Central memory CD4-positive, alpha-beta T cell (primary cell): ENCODE measurements around the gene HLCS.

Experiments
- DNase-seq: peaks from one replicate; pipeline ENCODE4 v3.0.0; 2022

HLCS gene

GRCh38 chr21:36766511-36766910, 200.0 kb downstream of the HLCS start:
- no peak for DNase-seq

- DNase-seq: no peak
Measured at GRCh38 chr21:36765229-36765628, 201.2 kb downstream of the HLCS start.

GRCh38 chr21:36763305-36763704, 203.2 kb downstream of the HLCS start:
- no peak for DNase-seq

- no peak for DNase-seq
Measured at GRCh38 chr21:36762642-36763041, 203.8 kb downstream of the HLCS start.

DNA sequence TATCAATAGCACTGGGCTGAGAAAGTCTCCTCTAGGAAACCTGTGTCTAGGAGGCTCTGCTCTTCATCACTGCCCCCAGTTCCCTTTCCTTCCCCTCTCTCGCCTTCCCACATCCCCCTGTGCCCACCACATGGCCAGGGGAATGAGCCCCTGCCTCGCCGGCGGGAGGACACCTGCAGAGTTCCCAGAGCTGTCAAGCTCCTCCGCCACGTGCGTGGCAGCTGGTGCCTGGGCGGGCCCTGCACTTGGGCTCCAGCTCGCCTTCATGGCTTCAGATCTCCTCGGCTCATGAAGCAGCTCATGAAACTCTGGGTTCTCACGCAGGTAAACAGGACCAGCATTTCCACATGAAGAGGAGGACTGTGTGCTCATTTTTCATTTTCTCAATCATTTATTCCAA, 204.8 kb downstream of the HLCS start:
- DNase-seq: no peak

- DNase-seq: no peak
Measured at GRCh38 chr21:36759348-36760083, 207.0 kb downstream of the HLCS start.

DNA sequence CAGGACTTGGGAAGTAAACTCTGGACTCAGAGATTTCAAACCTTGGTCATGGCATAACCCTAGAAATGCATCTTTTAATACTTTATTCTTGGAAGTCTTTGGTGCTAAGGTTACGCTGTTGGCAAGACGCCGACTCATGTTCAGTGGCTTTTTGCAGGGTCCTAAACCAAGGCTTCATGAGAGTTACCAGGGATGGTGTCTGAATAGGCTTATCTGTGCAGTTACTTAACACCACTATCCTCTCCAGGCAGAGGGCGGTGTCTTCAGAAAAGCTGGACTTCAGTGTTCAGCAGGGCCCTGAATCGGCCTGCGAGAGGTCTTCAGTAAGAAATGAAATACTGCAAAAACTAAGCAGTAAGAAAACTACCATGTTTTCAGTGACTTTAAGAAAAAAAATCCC, 209.3 kb downstream of the HLCS start:
- DNase-seq: no peak

- no peak for DNase-seq
Measured at GRCh38 chr21:36756527-36756926, 209.9 kb downstream of the HLCS start.

DNA sequence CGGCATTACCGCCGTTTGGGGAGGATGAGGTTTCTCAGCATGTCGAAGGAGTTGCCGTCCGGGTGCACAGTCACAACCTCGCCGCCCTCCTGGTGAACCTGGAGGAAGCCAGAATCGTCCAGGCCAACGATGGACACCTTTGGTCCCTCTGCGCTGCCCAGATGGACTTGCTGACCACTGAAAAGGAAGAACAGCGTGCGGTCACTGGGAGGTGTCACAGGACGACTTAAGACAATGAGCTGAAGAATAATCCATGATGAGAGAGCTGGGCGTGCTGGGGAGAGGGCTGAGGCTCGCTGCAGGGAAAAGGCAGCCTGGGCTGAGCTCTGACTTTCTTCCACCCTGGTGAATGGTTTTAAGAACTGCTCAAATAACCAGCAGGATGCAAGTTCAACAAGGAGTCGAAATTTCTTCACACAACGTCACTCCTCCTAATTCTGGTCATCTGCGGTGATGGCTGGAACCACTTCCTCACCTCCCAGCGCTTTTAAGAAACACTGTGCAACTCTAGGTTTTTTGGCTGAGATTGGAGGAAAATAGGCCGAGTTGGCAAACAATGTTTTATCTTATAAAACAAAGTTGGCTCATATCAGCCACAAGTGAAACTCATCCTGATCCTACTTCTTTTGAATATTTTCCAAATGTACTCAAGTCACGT, 212.1 kb downstream of the HLCS start:
- no peak for DNase-seq

GRCh38 chr21:36753556-36753955, 212.9 kb downstream of the HLCS start:
- no peak for DNase-seq

- no peak for DNase-seq
Measured at GRCh38 chr21:36751383-36751782, 215.1 kb downstream of the HLCS start.

- no peak for DNase-seq
Measured at GRCh38 chr21:36750576-36750959, 215.9 kb downstream of the HLCS start.

- no peak for DNase-seq
Measured at GRCh38 chr21:36749935-36750575, 216.4 kb downstream of the HLCS start.

DNA sequence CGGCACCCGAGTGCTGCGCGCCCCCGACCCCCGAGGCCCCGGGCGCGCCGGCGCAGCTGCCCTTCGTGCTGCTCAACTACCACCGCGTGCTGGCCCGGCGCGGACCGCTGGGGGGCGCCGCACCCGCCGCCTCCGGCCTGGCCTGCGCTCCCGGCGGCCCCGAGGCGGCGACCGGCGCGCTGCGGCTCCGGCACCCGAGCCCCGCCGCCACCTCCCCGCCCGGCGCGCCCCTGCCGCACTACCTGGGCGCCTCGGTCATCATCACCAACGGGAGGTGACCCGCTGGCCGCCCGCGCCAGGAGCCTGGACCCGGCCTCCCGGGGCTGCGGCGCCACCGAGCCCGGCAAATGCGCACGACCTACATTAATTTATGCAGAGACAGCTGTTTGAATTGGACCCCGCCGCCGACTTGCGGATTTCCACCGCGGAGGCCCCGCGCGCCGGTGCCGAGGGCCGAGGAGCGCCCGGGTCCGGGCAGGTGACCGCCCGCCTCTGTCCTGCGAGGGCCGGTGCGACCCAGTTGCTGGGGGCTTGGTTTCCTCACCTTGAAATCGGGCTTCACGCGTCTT, 218.6 kb downstream of the HLCS start:
- no peak for DNase-seq

DNA sequence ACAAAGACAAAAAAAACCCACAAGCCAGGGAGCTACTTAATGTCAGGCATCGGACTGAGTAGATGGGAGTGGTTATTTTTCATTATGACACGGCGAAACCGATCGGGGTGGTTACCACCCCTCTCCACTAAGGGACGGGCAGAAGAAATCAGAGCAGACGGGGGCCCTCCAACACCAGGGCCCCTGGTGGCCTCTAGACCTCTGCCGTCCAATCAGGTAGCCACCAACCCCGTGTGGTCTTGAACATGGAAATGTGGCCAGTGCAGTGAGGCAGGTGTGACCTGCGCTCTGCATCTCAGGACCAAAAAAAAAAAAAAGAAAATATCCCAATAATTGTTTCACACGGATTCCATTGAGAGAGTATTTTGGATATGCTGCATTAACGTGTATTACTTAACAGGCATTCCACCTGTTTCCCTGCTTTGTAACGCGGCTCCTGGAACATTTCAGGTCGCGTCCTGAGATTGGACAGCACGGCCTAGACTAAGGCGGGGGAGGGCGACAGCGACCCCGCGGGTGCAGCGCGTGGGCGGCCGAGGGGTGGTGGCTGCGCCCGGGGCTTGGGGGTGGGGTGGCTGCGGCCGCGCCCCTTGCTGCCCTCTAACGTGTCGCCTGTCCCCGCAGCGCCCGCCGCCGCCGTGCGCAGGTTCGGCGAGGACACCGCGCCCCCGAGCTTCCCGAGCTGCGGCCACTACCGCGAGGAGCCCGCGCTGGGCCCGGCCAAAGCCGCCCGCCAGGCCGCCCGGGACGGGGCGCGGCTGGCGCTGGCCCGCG, 219.2 kb downstream of the HLCS start:
- DNase-seq: no peak

- no peak for DNase-seq
Measured at GRCh38 chr21:36745459-36745858, 221.0 kb downstream of the HLCS start.

DNA sequence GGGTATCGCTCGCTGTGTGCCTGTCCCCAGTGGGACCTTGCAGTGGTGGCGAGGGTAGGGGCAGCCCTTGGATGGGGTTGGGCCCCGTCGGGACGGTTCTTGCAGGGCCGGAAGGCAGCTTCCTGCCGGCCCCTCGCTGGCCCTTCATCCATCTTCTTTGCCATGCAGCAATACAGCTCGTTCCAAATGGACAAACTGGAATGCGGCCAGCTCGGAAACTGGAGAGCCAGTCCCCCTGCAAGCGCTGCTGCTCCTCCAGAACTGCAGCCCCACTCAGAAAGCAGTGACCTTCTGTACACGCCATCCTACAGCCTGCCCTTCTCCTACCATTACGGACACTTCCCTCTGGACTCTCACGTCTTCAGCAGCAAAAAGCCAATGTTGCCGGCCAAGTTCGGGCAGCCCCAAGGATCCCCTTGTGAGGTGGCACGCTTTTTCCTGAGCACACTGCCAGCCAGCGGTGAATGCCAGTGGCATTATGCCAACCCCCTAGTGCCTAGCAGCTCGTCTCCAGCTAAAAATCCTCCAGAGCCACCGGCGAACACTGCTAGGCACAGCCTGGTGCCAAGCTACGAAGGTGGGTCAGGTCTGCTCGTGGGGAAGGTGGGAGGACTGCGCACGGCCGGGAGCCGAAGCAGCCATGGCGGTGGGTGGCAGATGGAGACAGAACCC, 221.8 kb downstream of the HLCS start:
- DNase-seq: no peak

GRCh38 chr21:36744190-36744559, 222.3 kb downstream of the HLCS start:
- DNase-seq: no peak

- DNase-seq: no peak
Measured at GRCh38 chr21:36743446-36743845, 223.0 kb downstream of the HLCS start.

DNA sequence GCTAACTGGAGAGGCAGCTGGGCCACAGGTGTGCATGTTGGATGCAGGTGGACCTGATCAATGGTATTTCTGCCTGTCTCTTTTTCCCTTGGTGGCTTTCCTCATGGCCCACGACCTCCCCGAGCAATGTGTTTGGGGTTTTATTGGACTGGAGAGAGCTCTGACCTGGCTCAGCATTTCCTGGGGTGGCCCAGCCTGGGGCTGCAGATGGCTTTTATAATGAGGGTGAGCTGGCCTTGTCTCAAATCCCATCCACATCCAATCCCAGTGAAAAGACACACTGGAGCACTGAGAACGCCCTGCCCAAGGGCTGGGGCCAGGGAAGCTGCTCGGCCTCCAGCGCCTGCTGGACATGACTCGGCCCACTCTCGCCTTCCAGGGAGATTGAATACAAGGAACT, 223.5 kb downstream of the HLCS start:
- no peak for DNase-seq

DNA sequence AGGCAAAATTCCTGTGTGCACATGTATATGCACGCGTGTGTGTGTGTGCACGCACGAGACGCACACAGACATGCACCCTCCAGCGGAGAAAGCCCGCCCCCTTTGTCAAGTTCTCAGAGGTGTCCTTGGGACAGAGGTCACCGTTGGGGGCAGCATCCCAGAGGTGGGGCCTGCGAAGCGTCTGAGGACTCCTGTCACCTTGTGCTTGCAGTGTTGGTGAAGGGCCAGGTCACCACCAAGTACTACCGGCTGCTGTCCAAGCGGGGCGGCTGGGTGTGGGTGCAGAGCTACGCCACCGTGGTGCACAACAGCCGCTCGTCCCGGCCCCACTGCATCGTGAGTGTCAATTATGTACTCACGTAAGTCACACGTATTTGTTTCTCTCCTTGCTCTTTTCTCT, 225.0 kb downstream of the HLCS start:
- no peak for DNase-seq

DNA sequence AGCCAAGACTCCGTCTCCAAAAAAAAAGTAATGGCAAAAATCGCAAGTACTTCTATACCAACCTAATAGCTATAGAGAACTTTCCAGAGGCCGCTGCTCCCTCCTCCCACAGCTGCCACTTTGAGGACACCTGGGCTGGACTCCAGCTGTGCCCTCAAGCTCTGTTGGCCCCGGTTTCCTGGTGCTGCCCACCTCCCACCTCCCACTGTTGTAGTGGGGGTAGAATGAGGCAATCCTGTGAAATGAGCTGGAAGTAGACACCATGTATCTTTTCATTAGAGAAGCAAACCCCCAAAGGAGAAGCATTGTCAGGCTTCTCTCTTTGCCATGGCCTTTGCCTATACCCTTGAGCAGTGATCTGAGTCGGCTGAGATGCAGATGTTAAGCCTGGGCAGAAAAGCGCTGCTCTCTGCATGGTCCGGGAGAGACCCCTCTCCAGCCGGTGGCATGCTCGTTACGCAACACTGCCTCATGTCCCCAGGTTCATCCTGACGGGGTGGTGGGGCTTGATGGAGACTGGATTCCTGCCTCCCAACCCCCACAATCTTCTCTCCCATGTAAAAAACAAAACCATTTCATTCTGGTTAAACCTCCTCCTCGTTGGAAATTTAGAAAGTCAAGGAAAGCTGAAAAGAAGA, 227.9 kb downstream of the HLCS start:
- no peak for DNase-seq
